Measurements from ENCODE around the gene FGD4. TPM values are rescaled to one million over a fixed set of nuclear protein-coding genes. Genes with fewer than 3 reads are reported as not detected.
A peak's percentile ranks its signal among the peaks of the same experiment; 100 is the strongest.

FGD4 gene
- total and polyA plus RNA-seq, 9 of the 15 experiments (the other 6 are each of a cell fraction or from before 2014, with no cell fraction given), result 0.05 to 0.51 (median 0.27) TPM

DNA sequence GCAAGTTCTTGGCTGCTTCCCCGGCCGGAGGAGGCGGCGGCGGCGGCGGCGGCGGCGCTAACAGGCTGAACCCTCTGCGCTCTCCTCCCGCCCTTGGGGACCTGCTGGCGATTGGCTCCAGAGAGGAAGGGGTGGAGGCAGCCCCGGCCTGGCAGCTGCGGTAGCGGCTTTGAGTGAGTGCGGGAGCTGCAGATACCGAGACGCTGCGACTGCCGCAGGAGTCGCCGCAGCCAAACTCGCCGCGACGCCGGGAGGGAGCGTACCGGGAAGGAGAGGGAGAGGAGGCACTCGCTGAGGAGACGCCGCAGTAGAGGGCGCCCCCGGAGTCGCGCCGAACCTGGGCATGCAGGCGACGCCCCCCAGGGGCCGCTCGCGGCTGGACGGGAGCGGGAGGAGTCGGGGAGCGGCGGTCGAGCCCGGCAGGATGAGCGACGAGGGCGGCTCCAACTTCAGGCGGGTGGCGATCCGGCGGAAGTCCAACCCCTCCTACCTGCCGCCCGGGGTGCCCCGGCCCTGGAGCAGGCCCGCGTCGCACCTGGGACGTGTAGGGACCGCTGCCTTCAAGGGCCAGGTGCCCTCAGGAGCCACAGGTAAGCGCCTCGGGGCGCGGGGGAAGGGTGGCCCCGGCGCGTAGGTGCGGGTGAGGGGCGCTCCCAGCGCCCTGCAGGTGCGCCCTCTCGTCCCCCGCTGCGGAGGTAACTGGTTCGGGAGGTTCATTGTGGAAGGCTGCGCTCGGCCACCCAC, at the start of gene FGD4 (continued):
- TF ChIP-seq MBD2 (IDR thresholded peaks at IDR 0.05; ENCODE audit: borderline replicate concordance, low read depth) (peak; percentile 35; the same call in 1 of the 2 replicates), TAL1 (IDR thresholded peaks at IDR 0.05) (no peak), HNRNPLL (IDR thresholded peaks at IDR 0.05; ENCODE audit: low read depth, low read length, poor library complexity, severe bottlenecking) (peak; percentile 59), SIRT6 (IDR thresholded peaks at IDR 0.05; ENCODE audit: low read depth, low read length) (no peak), CBFA2T3 (IDR thresholded peaks at IDR 0.05) (peak; percentile 10; the same call in 1 of the 2 replicates), HDAC1 (IDR thresholded peaks at IDR 0.05) (peak in 1 of 2 experiments; percentile 62; a peak in 2 of 4 replicates), TRIM28 (IDR thresholded peaks at IDR 0.05) (no peak), EGR1 (conservative IDR thresholded peaks at IDR 0.05) (no peak), FOXP1 (CRISPR knock-in tag; IDR thresholded peaks at IDR 0.05) (0 out of 2 replicates have a peak, but pooled peaks have one; percentile 35), BCL6 (CRISPR knock-in tag; IDR thresholded peaks at IDR 0.05) (no peak), XRCC4 (IDR thresholded peaks at IDR 0.05; ENCODE audit: extremely low read depth, insufficient read depth, insufficient read length) (no peak), ZKSCAN8 (CRISPR knock-in tag; IDR thresholded peaks at IDR 0.05) (no peak), IRF2 (CRISPR knock-in tag; IDR thresholded peaks at IDR 0.05) (no peak), MCM3 (IDR thresholded peaks at IDR 0.05) (no peak), TCF7L2 (IDR thresholded peaks at IDR 0.05; ENCODE audit: low read depth, low read length) (no peak), ZBTB17 (CRISPR knock-in tag; IDR thresholded peaks at IDR 0.05) (no peak), ZNF584 (CRISPR knock-in tag; IDR thresholded peaks at IDR 0.05; ENCODE audit: low read depth) (no peak), CBX5 (IDR thresholded peaks at IDR 0.05; ENCODE audit: borderline replicate concordance, low read depth) (no peak), GTF2E2 (tag; IDR thresholded peaks at IDR 0.05) (no peak)
- TF ChIP-seq, protein P1, sequence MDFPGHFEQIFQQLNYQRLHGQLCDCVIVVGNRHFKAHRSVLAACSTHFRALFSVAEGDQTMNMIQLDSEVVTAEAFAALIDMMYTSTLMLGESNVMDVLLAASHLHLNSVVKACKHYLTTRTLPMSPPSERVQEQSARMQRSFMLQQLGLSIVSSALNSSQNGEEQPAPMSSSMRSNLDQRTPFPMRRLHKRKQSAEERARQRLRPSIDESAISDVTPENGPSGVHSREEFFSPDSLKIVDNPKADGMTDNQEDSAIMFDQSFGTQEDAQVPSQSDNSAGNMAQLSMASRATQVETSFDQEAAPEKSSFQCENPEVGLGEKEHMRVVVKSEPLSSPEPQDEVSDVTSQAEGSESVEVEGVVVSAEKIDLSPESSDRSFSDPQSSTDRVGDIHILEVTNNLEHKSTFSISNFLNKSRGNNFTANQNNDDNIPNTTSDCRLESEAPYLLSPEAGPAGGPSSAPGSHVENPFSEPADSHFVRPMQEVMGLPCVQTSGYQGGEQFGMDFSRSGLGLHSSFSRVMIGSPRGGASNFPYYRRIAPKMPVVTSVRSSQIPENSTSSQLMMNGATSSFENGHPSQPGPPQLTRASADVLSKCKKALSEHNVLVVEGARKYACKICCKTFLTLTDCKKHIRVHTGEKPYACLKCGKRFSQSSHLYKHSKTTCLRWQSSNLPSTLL (IDR thresholded peaks at IDR 0.05), result no peak
- TF ChIP-seq, protein P2, sequence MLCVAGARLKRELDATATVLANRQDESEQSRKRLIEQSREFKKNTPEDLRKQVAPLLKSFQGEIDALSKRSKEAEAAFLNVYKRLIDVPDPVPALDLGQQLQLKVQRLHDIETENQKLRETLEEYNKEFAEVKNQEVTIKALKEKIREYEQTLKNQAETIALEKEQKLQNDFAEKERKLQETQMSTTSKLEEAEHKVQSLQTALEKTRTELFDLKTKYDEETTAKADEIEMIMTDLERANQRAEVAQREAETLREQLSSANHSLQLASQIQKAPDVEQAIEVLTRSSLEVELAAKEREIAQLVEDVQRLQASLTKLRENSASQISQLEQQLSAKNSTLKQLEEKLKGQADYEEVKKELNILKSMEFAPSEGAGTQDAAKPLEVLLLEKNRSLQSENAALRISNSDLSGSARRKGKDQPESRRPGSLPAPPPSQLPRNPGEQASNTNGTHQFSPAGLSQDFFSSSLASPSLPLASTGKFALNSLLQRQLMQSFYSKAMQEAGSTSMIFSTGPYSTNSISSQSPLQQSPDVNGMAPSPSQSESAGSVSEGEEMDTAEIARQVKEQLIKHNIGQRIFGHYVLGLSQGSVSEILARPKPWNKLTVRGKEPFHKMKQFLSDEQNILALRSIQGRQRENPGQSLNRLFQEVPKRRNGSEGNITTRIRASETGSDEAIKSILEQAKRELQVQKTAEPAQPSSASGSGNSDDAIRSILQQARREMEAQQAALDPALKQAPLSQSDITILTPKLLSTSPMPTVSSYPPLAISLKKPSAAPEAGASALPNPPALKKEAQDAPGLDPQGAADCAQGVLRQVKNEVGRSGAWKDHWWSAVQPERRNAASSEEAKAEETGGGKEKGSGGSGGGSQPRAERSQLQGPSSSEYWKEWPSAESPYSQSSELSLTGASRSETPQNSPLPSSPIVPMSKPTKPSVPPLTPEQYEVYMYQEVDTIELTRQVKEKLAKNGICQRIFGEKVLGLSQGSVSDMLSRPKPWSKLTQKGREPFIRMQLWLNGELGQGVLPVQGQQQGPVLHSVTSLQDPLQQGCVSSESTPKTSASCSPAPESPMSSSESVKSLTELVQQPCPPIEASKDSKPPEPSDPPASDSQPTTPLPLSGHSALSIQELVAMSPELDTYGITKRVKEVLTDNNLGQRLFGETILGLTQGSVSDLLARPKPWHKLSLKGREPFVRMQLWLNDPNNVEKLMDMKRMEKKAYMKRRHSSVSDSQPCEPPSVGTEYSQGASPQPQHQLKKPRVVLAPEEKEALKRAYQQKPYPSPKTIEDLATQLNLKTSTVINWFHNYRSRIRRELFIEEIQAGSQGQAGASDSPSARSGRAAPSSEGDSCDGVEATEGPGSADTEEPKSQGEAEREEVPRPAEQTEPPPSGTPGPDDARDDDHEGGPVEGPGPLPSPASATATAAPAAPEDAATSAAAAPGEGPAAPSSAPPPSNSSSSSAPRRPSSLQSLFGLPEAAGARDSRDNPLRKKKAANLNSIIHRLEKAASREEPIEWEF (CRISPR knock-in tag; IDR thresholded peaks at IDR 0.05), result no peak
- TF ChIP-seq, protein P3, sequence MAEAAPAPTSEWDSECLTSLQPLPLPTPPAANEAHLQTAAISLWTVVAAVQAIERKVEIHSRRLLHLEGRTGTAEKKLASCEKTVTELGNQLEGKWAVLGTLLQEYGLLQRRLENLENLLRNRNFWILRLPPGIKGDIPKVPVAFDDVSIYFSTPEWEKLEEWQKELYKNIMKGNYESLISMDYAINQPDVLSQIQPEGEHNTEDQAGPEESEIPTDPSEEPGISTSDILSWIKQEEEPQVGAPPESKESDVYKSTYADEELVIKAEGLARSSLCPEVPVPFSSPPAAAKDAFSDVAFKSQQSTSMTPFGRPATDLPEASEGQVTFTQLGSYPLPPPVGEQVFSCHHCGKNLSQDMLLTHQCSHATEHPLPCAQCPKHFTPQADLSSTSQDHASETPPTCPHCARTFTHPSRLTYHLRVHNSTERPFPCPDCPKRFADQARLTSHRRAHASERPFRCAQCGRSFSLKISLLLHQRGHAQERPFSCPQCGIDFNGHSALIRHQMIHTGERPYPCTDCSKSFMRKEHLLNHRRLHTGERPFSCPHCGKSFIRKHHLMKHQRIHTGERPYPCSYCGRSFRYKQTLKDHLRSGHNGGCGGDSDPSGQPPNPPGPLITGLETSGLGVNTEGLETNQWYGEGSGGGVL (CRISPR knock-in tag; IDR thresholded peaks at IDR 0.05), result no peak

Data from K562 (cell line).